ENCODE data around the gene NKG7. TPM values are rescaled to one million over a fixed set of nuclear protein-coding genes. Genes with fewer than 3 reads are reported as not detected.

Gene NKG7
- total and polyA plus RNA-seq, 11 donors = 1.0 to 31.2 (median 2.4) TPM; not detected in 2

DNA sequence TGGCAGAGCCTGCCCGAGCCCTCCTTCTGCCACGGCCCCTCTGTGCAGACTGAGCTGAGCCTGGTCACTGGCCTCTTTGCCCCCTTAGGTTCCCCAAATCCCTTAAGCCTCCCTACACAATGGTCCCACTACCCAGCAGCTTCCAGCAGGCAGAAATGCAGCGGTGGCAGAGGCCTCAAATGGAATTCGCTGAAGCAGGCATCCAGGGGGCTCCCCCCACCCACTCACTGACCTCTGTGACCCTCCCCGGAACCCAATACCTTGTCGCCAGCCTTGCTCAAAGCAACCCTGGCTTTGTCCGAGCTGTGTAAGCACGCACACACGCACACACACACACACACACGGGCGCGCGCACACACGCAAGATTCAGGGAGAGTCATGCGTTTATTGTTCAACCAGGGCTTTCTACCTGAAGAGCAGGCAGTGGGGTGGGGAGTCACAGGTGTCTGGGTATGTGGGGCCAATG, 15.5 kb upstream of the NKG7 start, which contains the start of gene LIM2:
Gene LIM2 (minus strand): TSS at position 51 of the 466 bp plus-strand sequence. CDS start 531 bp downstream, outside the sequence.
- Histone ChIP-seq H3K36me3 (no peaks in the 10 kb centered on the region), H3K4me1 (no peaks in the 10 kb centered on the region), H3K27me3 (no peaks in the 10 kb centered on the region), H3K27ac (no peak within 1 kb of the TSS), H3K4me3 (peak within 1 kb of the TSS in 1 of 12 donors; percentile 20), H3K9me3 (no peaks in the 10 kb centered on the region)
- TF ChIP-seq, protein P1, sequence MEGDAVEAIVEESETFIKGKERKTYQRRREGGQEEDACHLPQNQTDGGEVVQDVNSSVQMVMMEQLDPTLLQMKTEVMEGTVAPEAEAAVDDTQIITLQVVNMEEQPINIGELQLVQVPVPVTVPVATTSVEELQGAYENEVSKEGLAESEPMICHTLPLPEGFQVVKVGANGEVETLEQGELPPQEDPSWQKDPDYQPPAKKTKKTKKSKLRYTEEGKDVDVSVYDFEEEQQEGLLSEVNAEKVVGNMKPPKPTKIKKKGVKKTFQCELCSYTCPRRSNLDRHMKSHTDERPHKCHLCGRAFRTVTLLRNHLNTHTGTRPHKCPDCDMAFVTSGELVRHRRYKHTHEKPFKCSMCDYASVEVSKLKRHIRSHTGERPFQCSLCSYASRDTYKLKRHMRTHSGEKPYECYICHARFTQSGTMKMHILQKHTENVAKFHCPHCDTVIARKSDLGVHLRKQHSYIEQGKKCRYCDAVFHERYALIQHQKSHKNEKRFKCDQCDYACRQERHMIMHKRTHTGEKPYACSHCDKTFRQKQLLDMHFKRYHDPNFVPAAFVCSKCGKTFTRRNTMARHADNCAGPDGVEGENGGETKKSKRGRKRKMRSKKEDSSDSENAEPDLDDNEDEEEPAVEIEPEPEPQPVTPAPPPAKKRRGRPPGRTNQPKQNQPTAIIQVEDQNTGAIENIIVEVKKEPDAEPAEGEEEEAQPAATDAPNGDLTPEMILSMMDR (IDR thresholded peaks at IDR 0.05) = no peak
- no peak for TF ChIP-seq POLR2A (IDR thresholded peaks at IDR 0.05)
- DNase-seq (no peak), ATAC-seq (peak in 1 of 4 donors; percentile 27)
- 85 to 92% (median 88%) methylated on average over 13 to 15 of the region's 15 CpGs for WGBS, 4 donors
- intact Hi-C loops (cut with DNase I) = no loop called here

DNA sequence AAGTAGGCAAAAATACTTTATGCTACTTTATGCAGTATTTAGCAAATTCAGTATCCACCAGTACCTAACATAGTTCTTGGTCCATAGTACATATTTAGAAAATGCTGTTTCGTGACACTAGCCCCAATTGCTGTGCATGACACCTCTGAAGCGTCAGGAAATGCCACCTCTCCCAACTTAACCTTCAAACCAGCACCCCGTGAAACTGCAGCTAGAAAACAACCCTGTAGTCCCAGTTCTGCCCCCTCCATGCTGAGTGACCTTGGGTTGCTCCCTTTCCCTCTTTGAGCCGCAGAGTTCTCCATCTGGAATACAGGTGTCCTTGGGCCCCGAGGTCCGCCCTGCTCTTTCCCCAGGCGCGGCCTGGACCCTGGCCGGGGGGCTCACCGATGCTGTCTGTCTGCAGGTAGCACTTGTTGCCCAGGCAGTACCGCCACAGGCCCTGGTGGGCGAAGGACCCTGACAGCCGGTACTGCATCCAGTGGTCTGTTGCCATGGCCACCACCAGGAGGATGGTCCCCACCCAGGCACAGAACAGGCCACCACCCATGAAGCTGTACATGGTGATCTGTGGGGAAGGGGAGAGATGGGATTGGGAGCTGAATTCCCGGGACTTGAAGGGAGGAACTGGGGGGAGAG, 14.5 kb upstream of the NKG7 start:
- ATAC-seq = no peak
- H3K27me3 ChIP-seq = no peaks in the 10 kb centered on the region
- peak overlapping the region in 1 of 12 donors; percentile 20 for H3K4me3 ChIP-seq
- no peaks in the 10 kb centered on the region for H3K9me3 ChIP-seq
- no peak overlapping the region for H3K27ac ChIP-seq
- no peak for DNase-seq
- no peaks in the 10 kb centered on the region for H3K36me3 ChIP-seq
- intact Hi-C loops (cut with DNase I) = no loop called here
- TF ChIP-seq, protein P1 (IDR thresholded peaks at IDR 0.05) = no peak
- TF ChIP-seq POLR2A (IDR thresholded peaks at IDR 0.05) = no peak
- H3K4me1 ChIP-seq = no peaks in the 10 kb centered on the region
- 83 to 92% (median 89%) methylated on average over 14 of the region's 14 CpGs for whole genome bisulfite sequencing, 4 donors

DNA sequence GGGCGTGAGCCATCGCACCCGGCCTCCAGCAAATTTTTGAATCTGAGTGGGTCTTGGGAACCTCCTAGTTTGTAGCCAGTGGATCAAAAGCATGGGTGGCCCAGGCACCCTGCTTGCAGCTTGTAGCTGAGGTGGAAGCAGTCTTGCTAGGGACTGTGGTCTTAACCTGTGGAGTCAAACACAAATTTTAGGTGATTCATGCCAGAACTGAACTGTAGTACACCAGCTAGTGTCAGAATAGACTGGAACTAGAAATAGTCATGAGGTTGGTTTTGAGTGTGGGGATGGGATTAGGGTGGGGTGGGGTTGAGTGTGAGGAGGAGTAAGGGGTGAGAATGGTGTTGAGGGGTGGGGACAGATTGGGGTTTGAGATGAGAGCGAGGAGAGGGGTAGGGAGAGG, 9.6 kb upstream of the NKG7 start:
- intact Hi-C loops (cut with DNase I) = no loop called here
- no peak for TF ChIP-seq POLR2A (IDR thresholded peaks at IDR 0.05)
- TF ChIP-seq, protein P1 (IDR thresholded peaks at IDR 0.05) = no peak
- DNase-seq (no peak), ATAC-seq (no peak)
- H3K27ac ChIP-seq = no peak overlapping the region
- no peaks in the 10 kb centered on the region for H3K36me3 ChIP-seq
- no peaks in the 10 kb centered on the region for H3K4me1 ChIP-seq
- WGBS, 4 donors = 92 to 97% (median 94%) methylated on average over 4 of the region's 4 CpGs
- H3K4me3 ChIP-seq = no peak overlapping the region
- H3K27me3 ChIP-seq = no peaks in the 10 kb centered on the region
- peaks cover 0 to 7% (median 0%) of the 10 kb centered on the region in 12 donors for H3K9me3 ChIP-seq

DNA sequence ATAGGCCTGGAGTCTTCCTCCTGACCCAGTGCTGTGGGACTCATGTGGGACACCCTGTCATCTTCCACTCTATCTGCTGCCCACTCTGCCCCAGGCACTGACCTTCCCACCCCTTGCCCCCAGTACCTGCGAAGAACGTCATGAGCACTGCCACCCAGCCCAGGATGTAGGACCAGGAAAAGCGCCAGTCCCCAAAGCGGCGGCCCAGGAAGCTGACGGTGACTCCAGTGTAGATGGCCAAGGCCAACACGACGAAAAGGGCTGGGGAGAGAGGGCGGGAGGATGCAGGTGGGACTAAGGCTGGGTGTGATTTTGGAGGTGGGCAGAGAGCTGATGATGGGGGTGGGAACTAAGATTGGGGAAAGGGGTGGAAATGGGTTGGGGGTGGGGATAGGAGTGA, 7.9 kb upstream of the NKG7 start:
- Histone ChIP-seq H3K27ac (no peak overlapping the region), H3K4me1 (no peaks in the 10 kb centered on the region), H3K9me3 (peaks cover 0 to 7% (median 0%) of the 10 kb centered on the region in 12 donors), H3K36me3 (no peaks in the 10 kb centered on the region), H3K4me3 (no peak overlapping the region), H3K27me3 (no peaks in the 10 kb centered on the region)
- intact Hi-C loops (cut with DNase I) = no loop called here
- DNase-seq (no peak), ATAC-seq (no peak)
- WGBS, 4 donors = 89 to 93% (median 91%) methylated on average over 9 of the region's 9 CpGs
- TF ChIP-seq, protein P1 (IDR thresholded peaks at IDR 0.05) = no peak
- TF ChIP-seq POLR2A (IDR thresholded peaks at IDR 0.05) = no peak
